GM21717 (cell line): ENCODE data around the gene SLC2A1.
A peak's percentile ranks its signal among the peaks of the same experiment; 100 is the strongest.

Source experiments
- ATAC-seq: cut with Tn5 transposase; IDR thresholded peaks from one replicate; pipeline ENCODE4 v1.9.1; 2021; ENCODE audit warnings: mild to moderate bottlenecking, moderate library complexity; ENCODE audit not compliant: unreplicated experiment

Gene SLC2A1

GRCh38 chr1:42961312-42962091 is 2.8 kb upstream of the SLC2A1 start:
- ATAC-seq: no peak

- ATAC-seq: no peak
Observed at GRCh38 chr1:42960566-42961311, 2.1 kb upstream of the SLC2A1 start.

- no peak for ATAC-seq
Observed at GRCh38 chr1:42960122-42960390, 1.4 kb upstream of the SLC2A1 start.

GRCh38 chr1:42957880-42958487 is 684 bp downstream of the SLC2A1 start:
- ATAC-seq: peak; percentile 47

GRCh38 chr1:42957229-42957879 is 1.3 kb downstream of the SLC2A1 start:
- no peak for ATAC-seq

GRCh38 chr1:42956739-42957138 is 1.9 kb downstream of the SLC2A1 start:
- no peak for ATAC-seq

GRCh38 chr1:42955311-42956063 is 3.2 kb downstream of the SLC2A1 start:
- ATAC-seq: no peak

GRCh38 chr1:42953182-42954180 is 5.2 kb downstream of the SLC2A1 start:
- no peak for ATAC-seq

- peak; percentile 31 for ATAC-seq
Observed at GRCh38 chr1:42952303-42953001, 6.2 kb downstream of the SLC2A1 start.

GRCh38 chr1:42951588-42951987 is 7.1 kb downstream of the SLC2A1 start:
- no peak for ATAC-seq

GRCh38 chr1:42950116-42950481 is 8.6 kb downstream of the SLC2A1 start:
- ATAC-seq: no peak

GRCh38 chr1:42949312-42950115 is 9.2 kb downstream of the SLC2A1 start:
- no peak for ATAC-seq

GRCh38 chr1:42947965-42948732 is 10.5 kb downstream of the SLC2A1 start:
- no peak for ATAC-seq

- no peak for ATAC-seq
Observed at GRCh38 chr1:42947117-42947516, 11.6 kb downstream of the SLC2A1 start.

GRCh38 chr1:42946120-42946898 is 12.4 kb downstream of the SLC2A1 start:
- ATAC-seq: no peak

GRCh38 chr1:42945164-42945563 is 13.5 kb downstream of the SLC2A1 start:
- ATAC-seq: no peak
